Activated CD4-positive, alpha-beta T cell treated with anti-CD3 and anti-CD28 coated beads, Interleukin-2, amount 10 ng/mL, durations not matched to agents 24 days and 14 days (primary cell): Measurements from ENCODE around the gene PSMD3. TPM values are rescaled to one million over a fixed set of nuclear protein-coding genes. Genes with fewer than 3 reads are reported as not detected.

Source experiments
- total RNA-seq: library from RNA; stranded (reverse); gene quantifications from 2 replicates; pipeline ENCODE4 v1.2.3, GENCODE V29; 2022

The PSMD3 gene
- total RNA-seq, 1 donor from 2014 or later: 199 TPM

Other genes starting within 250 kb of the PSMD3 start
- gene GRB7, start 242.9 kb upstream of the PSMD3 start, total RNA-seq: 0.30 TPM in 1 of 2 replicates, not detected in the other
- 14.7 and 15.9 TPM in 2 replicates for gene IKZF3, start 116.5 kb upstream of the PSMD3 start, total RNA-seq
- gene ZPBP2, start 112.6 kb upstream of the PSMD3 start, total RNA-seq: not detected in 2 replicates
- gene GSDMB, start 62.2 kb upstream of the PSMD3 start, total RNA-seq: 22.1 and 22.7 TPM in 2 replicates
- 65.7 and 65.8 TPM in 2 replicates for gene ORMDL3, start 53.2 kb upstream of the PSMD3 start, total RNA-seq
- gene LRRC3C, start 53.1 kb upstream of the PSMD3 start, total RNA-seq: not detected in 2 replicates
- 0.69 and 0.84 TPM in 2 replicates for gene GSDMA, start 17.8 kb upstream of the PSMD3 start, total RNA-seq
- gene CSF3, start 34.6 kb downstream of the PSMD3 start, total RNA-seq: not detected in 2 replicates
- gene MED24, start 73.6 kb downstream of the PSMD3 start, total RNA-seq: 118 and 122 TPM in 2 replicates
- gene THRA, start 82.2 kb downstream of the PSMD3 start, total RNA-seq: 4.5 and 5.1 TPM in 2 replicates
- 7.9 and 8.2 TPM in 2 replicates for gene NR1D1, start 119.8 kb downstream of the PSMD3 start, total RNA-seq
- 92.7 and 98.5 TPM in 2 replicates for gene MSL1, start 141.2 kb downstream of the PSMD3 start, total RNA-seq
- 108 and 109 TPM in 2 replicates for gene CASC3, start 159.7 kb downstream of the PSMD3 start, total RNA-seq
- 11.5 and 11.9 TPM in 2 replicates for gene RAPGEFL1, start 196.7 kb downstream of the PSMD3 start, total RNA-seq
- 19.9 and 25.5 TPM in 2 replicates for gene WIPF2, start 238.5 kb downstream of the PSMD3 start, total RNA-seq